Myocyte (in vitro differentiated cells): Measurements from ENCODE around the gene DGKQ. TPM values are rescaled to one million over a fixed set of nuclear protein-coding genes. Genes with fewer than 3 reads are reported as not detected.
"Not testable (repeated sequence)": the region's sequence is repeated elsewhere in the genome, so short reads cannot be mapped to it uniquely, and the experiment has no call there.

ENCODE experiments used
- DNase-seq: peaks from one replicate; pipeline ENCODE4 v3.0.0-alpha.2; 2012; ENCODE audit warnings: low read depth
- total RNA-seq: library from RNA; depleted of rRNA; stranded (reverse); fragments of >200 nt; gene quantifications from 2 replicates; pipeline ENCODE4 v1.2.3, GENCODE V29; 2014

Gene DGKQ
- total RNA-seq, 1 donor from 2014 or later: 10.2 TPM

DNA sequence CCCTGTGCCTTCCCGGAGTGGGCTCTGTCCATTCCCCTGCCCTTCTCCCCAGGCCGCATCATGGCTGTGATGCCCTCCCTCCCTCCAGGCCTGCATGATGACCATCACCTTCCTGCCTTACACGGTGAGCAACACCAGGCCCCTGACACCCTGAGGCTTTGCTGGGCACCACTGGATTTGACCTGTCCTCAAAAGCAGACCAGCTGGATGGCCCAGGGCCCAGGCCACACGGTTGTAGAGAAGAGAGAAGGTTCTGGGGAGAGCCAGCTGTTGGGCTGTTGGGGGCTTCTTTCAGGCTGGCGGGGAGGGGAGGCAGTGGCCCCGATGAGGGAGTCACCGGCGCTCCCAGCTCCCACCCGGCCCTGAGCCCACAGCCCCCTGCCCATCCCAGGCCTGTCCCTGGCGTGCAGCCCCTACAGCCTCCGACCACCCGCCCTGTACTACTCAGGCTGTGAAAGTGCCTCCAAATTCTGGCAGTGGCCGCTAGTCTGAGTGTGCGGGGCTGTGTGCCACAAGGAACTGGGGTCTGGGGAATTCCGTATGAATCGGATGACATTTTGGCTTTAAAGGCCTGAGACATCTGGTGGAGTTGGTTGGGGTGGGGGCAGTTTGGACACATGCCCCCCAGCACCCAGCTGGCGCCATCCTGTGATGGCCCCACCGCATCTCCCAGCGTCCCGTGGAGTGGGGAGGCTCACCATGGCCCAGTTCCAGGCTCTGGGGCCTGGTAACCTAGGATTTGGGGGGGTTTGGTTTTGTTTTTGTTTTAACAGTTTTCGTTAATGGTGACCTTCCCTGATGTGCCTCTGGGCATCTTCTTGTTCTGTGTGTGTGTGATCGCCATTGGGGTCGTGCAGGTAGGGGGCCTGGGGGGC is 21.5 kb downstream of the DGKQ start:
- no peak for DNase-seq

GRCh38 chr4:951186-951585 is 22.2 kb downstream of the DGKQ start:
- no peak for DNase-seq

DNA sequence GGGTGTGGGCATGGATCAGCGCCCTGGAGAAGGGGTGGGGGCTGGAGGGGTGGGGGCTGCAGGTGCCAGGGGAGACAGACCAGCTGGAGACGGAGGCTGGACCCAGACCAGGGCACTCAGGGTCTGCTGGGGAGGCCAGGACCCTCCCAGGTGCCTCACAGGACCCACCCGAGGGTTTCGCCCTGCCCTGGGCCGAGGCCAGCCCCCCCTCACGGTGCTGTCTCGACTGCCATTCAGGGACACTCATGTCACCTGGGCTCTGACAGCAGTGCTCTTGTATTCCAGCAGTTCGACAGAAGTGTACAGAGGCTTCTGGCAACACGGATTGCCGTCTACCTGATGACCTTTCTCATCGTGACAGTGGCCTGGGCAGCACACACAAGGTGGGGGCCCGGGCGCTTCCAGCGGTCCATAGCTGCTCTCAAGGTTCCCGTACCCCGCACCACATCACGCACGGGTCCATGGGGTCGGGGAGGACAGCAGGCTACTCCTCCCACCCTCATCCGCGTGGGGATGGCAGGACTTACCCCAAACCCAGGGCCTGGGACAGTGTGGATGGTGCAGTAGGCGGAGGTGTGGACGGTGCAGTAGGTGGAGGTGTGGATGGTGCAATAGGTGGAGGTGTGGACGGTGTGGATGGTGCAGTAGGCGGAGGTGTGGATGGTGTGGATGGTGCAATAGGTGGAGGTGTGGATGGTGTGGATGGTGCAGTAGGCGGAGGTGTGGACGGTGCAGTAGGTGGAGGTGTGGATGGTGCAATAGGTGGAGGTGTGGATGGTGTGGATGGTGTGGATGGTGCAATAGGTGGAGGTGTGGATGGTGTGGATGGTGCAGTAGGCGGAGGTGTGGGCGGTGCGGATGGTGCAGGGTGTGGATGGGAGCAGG is 23.0 kb downstream of the DGKQ start:
- no peak for DNase-seq

- no peak for DNase-seq
Measured at GRCh38 chr4:949656-950055, 23.7 kb downstream of the DGKQ start.

DNA sequence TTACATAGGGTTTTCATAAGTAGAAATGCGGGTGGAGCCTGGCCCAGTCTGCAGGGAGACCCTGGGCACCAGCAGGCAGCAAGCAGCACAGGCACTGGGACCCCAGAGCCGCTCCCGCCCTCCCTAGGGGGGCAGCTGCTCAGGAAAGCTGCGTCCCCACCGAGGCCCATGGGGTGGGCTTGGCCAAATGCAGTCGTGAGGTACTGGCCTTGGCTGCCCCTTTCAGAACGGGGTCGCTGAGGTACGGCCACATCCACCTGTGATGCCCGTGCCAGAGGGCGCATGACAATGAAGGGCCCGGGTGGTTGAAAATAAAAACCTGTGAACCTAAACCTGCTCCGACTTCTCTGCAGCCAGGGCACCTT is 24.5 kb downstream of the DGKQ start:
- DNase-seq: no peak

DNA sequence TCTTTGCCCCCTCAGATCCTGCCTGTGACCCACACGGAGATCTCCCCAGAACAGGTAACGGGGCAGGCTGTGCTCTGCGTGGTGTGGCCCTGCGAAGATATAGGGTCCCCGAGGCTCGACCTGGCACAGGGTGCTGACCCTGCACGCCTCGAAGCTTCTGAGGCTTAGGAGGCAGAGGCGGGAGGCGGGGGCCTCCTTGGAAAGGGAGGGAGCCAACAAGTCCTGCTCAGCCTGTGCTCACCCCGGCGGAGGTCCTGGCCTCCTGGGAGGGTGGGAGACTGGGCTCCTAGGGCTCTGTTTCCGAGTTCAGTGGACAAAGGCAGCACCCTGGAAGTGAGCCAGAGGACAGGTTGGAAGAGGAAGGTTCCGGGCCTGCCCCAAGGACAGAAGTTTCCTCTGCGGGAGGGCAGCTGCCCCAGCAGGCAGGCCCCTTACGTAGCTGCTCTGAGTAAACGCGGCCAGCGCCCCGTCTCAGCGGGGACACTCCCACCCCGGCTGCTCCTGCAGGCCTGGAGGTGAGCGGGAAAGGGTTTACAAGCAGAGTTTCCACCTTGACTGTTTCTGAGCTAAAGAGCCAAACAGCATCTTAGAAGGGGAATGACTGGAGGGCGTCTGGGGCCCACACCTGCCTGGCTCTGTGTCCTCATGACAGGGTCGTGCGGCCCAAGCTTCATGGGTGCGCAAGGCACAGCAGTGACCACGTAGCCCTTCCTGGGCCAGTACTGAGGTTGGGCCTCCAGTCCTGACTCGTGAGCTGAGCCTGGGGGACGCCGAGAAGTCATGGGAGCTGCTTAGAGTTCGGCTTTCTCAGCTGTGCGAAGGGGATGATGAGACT is 25.1 kb downstream of the DGKQ start:
- DNase-seq: no peak

- no peak for DNase-seq
Measured at GRCh38 chr4:947491-947971, 25.8 kb downstream of the DGKQ start.

GRCh38 chr4:946517-947471 is 26.6 kb downstream of the DGKQ start:
- no peak for DNase-seq

DNA sequence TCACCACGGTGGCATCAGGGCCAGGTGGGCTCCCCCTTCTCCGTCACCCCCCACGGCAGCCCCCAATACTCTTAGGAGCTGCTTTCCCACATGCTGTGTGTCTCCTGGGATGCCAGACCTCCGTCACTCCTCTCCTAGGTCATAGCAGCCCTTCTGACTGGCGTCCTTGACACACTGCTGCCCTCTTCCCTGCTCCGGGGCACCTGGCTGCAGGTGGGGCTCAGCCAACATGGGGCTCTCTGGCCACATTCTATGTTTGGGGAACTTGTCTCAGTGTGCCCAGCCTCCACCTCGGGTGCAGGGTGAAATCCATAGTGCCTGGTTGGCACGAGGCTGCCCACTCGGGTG is 27.3 kb downstream of the DGKQ start:
- no peak for DNase-seq

DNA sequence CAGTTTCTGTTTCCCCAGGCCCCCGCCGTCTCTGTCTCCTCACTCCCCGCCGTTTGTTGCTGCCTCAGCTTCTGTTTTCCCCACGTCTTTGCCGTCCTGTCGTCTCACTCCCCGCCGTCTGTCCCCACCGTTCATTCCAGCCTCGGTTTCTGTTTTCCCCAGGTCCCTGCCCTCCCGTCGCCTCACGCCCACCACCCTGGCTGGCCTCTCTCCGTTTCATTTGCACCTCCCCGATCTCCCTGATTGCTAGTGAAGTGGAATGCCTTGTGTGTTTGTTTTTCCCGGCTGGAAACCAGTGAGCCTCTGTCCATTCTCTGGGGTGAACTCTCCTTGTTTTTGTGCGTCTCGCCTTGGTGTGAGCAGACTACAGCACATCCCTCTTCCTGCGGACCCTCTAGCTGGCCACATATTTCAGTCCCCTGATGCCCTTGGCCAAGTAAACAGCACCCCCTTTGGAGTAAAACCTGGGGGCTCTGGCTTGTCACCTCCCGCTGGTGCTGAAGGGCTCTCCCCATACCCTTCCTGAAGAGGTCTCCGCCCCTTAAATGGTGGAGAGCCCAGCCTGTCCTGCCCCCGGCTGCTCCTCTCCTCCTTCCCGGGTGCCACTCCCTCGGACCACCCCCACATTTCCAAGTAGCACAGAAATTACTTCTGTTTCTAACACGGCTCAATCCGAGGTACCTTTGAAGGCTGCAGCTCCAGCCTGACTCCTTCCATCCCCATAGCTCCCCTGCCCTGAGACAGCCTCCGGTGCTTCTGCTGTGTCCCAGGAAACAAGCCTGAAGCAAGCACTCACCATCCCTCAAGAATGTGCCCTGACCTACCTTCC is 27.9 kb downstream of the DGKQ start:
- DNase-seq: no peak

- not testable (repeated sequence) for DNase-seq
Measured at GRCh38 chr4:939508-939907, 33.9 kb downstream of the DGKQ start.

GRCh38 chr4:932713-933070 is 40.7 kb downstream of the DGKQ start:
- DNase-seq: no peak

DNA sequence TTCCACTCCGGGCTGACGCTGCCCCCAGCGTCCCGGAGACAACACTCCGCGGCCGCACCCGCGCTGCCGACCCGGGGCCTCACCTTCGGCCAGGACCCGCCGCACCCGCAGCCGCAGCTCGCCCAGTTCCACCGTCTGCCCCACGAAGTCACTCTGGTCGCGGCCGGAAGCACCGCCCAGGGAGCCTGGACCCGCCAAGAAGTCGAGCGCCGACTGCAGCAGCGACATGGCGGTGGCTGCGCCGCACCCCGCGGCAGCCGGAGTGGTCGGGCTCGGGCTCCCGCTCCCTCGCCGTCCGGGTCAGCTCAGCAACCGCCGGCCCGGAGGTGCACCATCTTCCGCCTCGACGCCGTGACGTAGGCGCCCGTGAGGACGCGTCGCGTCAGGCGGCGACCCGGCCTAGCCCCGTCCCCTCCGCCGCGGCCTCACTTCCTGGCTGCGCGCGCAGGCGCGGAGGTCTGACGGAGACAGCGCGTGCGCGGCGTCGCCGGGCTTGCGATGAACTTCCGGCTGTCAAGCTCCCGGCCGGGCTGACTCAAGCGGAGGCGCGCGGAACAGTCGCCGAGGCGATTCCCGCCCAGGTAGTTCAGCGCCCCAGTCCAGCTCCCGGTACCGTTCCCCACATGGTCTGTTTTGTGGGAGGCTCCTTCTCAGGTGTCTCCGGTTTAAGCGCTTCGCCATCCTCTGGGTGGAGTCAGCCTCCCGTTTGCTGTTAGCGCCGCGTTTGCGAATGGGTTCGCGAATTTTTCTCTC is 41.2 kb downstream of the DGKQ start, which contains the start of the genes GAK and TMEM175:
Gene GAK, minus strand, starts transcription at position 357 of the 753 bp plus-strand sequence. Its CDS starts 129 bp downstream, at position 228.
Gene TMEM175, plus strand, starts transcription at position 501 of the 753 bp plus-strand sequence. CDS start 15,280 bp downstream, outside the sequence.
- peak; percentile 95 for DNase-seq

DNA sequence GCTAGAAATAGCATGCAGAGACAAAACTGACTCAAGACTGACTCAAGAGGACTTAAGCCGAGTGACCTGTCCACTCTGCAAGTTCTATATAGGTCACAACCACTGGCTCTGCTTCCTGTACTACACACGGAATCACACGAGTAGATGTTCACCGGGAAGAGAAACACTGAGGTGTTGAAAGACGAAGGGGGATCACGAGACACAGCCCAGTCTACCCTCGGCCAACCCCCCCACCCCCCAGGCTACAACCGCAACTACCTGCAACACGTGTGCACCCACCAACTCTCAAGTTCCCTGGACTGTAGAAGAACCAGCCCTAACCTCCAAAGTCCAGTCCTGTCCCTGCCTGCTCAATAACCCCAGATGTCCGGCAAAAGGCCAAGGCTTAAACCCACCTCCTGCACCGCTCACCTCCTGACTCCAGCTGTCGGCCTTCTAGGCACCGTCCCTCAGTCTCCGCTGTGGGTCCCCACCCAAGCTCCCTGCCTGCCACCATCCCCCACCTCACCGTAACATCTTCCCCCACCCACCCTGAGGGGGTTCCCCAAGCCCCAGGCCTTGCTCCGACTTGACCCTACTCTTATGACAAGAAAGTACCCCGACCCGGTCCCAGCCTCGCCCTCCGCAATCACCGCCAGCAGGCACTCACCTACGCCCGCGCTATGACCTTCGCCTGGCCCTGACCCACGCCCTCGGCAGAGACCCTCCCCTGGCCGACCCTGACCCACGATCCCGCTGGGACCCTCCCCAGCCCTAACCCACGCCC is 42.0 kb downstream of the DGKQ start:
- no peak for DNase-seq

DNA sequence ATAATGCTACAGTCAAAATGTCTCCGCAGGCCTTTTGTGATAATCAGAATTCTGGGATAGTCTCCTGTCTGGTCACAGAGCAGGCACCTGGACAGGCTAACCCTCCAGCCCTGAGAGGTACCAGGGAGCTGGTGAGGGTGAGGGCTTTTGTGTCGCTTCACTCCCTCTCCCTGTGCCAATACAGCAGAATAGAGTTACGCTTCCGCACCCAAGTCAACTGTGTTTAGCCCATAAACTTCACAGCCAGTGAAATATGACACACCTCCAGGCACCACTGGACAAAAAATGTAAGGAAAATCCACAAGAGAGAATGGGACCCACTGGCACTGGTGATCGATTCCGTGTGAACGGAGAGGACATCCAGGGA is 42.6 kb downstream of the DGKQ start:
- DNase-seq: no peak

DNA sequence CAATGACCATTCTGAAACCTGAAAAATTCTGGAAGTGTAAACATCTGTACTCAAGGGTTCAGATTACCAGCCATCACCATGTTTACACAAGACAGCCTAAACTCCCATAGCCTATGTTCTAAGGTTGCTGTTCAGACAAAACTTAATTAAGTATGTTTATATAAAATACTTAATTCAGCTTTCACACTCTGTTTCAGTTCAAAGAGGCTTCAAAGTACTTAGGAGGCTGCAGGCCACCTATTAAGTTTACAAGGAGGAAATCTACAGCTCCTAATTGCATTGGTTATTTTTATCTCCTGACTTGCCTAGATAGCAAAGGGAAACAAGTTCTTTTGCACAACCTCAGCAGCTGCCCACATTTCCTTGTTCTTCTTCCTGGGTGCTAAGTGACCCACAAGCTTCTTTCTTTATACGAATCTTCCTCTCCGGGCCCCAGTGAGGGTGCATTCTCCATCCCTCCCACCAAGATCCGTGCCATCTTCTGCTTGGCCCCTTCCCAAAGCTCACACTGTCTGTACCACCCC is 43.3 kb downstream of the DGKQ start:
- DNase-seq: no peak

- no peak for DNase-seq
Measured at GRCh38 chr4:929096-929765, 44.1 kb downstream of the DGKQ start.
